Caco-2 (cell line): Measurements from ENCODE around the gene GAS7. TPM values are rescaled to one million over a fixed set of nuclear protein-coding genes. Genes with fewer than 3 reads are reported as not detected.

ENCODE experiments used
- BruUV-seq: library from RNA; stranded (reverse); fragments of 400-500 nt; replicated peaks from 2 replicates; lab custom pipeline; 2021; lab: Mats Ljungman, UMichigan
- CTCF ChIA-PET: fragments of 300-600 bp; sonication (Branson Sonifier 250); formaldehyde crosslinking; loops from one replicate; lab custom pipeline; 2022; ENCODE audit warnings: antibody characterized with exemption; lab: Charles Lee
- POLR2A ChIA-PET: fragments of 300-600 bp; sonication (Branson Sonifier 250); formaldehyde crosslinking; loops from one replicate; lab custom pipeline; 2022; ENCODE audit warnings: antibody characterized with exemption; lab: Charles Lee
- DNase-seq, 2 experiments: peaks; one replicate each; pipeline versions ENCODE4 v3.0.0 to v3.0.0-alpha.2; 2020 to 2022
- H3K27me3 ChIP-seq: replicated peaks from 2 replicates; pipeline ENCODE4 v1.6.0; 2011; ENCODE audit warnings: low read length; ENCODE audit not compliant: control insufficient read depth, insufficient read depth
- H3K36me3 ChIP-seq: 2 replicates; pipeline ENCODE4 v1.5.1; 2011; ENCODE audit warnings: low read length; ENCODE audit not compliant: control insufficient read depth, insufficient read depth
- H3K4me1 ChIP-seq: fragments of 250-450 bp; sonication (Bioruptor Pico); 2 replicates; pipeline ENCODE4 v1.5.1; 2020; ENCODE audit warnings: mild to moderate bottlenecking
- H3K4me3 ChIP-seq: 2 replicates; pipeline ENCODE4 v1.5.1; 2011; ENCODE audit warnings: low read depth, mild to moderate bottlenecking, control low read depth, low read length
- H3K9me3 ChIP-seq: fragments of 250-450 bp; sonication (Bioruptor Pico); 2 replicates; pipeline ENCODE4 v1.5.1; 2020; ENCODE audit warnings: mild to moderate bottlenecking, moderate library complexity
- H3K27ac Mint-ChIP-seq: one replicate; pipeline ENCODE4 v1.8.0; 2022; ENCODE audit warnings: mixed read lengths; ENCODE audit not compliant: unreplicated experiment
- H3K27me3 Mint-ChIP-seq: one replicate; pipeline ENCODE4 v1.8.0; 2022; ENCODE audit warnings: mixed read lengths; ENCODE audit not compliant: insufficient read depth, unreplicated experiment
- H3K36me3 Mint-ChIP-seq: one replicate; pipeline ENCODE4 v1.8.0; 2022; ENCODE audit warnings: mild to moderate bottlenecking, mixed read lengths; ENCODE audit not compliant: insufficient read depth, unreplicated experiment
- H3K4me1 Mint-ChIP-seq: one replicate; pipeline ENCODE4 v1.8.0; 2022; ENCODE audit warnings: low read depth, mixed read lengths; ENCODE audit not compliant: unreplicated experiment
- H3K4me3 Mint-ChIP-seq: one replicate; pipeline ENCODE4 v1.8.0; 2022; ENCODE audit warnings: mild to moderate bottlenecking, moderate library complexity, mixed read lengths; ENCODE audit not compliant: unreplicated experiment
- H3K9me3 Mint-ChIP-seq: one replicate; pipeline ENCODE4 v1.8.0; 2022; ENCODE audit warnings: mixed read lengths; ENCODE audit not compliant: unreplicated experiment
- intact Hi-C: fragments of 100-400 bp; cut with micrococcal nuclease; formaldehyde crosslinking; loops from one replicate; pipeline ENCODE4 v1.10.0; 2022; ENCODE audit not compliant: unreplicated experiment
- total RNA-seq: library from RNA; stranded (reverse); gene quantifications from 2 replicates; pipeline ENCODE4 v1.2.3, GENCODE V29; 2022
- TF ChIP-seq, protein P1 (sequence below), 2 experiments: fragments of 200-600 bp in 1 of 2; IDR thresholded peaks; 1 replicate in 1 of 2; 2 replicates in 1 of 2; pipeline versions ENCODE4 v1.5.1 to v1.8.0; 2011 to 2022; ENCODE audit warnings: antibody characterized with exemption in 1 of 2, control low read depth in 1 of 2, inconsistent platforms in 1 of 2, low read depth in 1 of 2, low read length in 1 of 2, mild to moderate bottlenecking in 1 of 2, moderate library complexity in 1 of 2; ENCODE audit not compliant: insufficient read depth in 1 of 2, severe bottlenecking in 1 of 2, unreplicated experiment in 1 of 2

Gene GAS7
- total RNA-seq, 1 experiment from 2014 or later, result 0.34 TPM

GRCh38 chr17:9994761-9995160, 203.6 kb downstream of the GAS7 start:
- BruUV-seq, result no TSS peak
- H3K27me3 ChIP-seq, result no peaks in the 10 kb centered on the region
- intact Hi-C loops, result no loop called here
- TF ChIP-seq, protein P1, sequence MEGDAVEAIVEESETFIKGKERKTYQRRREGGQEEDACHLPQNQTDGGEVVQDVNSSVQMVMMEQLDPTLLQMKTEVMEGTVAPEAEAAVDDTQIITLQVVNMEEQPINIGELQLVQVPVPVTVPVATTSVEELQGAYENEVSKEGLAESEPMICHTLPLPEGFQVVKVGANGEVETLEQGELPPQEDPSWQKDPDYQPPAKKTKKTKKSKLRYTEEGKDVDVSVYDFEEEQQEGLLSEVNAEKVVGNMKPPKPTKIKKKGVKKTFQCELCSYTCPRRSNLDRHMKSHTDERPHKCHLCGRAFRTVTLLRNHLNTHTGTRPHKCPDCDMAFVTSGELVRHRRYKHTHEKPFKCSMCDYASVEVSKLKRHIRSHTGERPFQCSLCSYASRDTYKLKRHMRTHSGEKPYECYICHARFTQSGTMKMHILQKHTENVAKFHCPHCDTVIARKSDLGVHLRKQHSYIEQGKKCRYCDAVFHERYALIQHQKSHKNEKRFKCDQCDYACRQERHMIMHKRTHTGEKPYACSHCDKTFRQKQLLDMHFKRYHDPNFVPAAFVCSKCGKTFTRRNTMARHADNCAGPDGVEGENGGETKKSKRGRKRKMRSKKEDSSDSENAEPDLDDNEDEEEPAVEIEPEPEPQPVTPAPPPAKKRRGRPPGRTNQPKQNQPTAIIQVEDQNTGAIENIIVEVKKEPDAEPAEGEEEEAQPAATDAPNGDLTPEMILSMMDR (IDR thresholded peaks at IDR 0.05; ENCODE audit: insufficient read depth in 1 of 2, low read depth in 1 of 2, low read length in 1 of 2, severe bottlenecking in 1 of 2, unreplicated experiment in 1 of 2), result no peak
- Mint-ChIP-seq H3K27me3 (peaks cover 2% of the 10 kb centered on the region), H3K36me3 (no peaks in the 10 kb centered on the region), H3K27ac (no peak overlapping the region), H3K9me3 (no peaks in the 10 kb centered on the region), H3K4me3 (no peak overlapping the region), H3K4me1 (no peaks in the 10 kb centered on the region)
- POLR2A ChIA-PET, result no interaction called here
- H3K36me3 ChIP-seq, result no peaks in the 10 kb centered on the region
- no peak for DNase-seq
- H3K4me3 ChIP-seq, result no peak overlapping the region
- H3K4me1 ChIP-seq, result no peaks in the 10 kb centered on the region
- H3K9me3 ChIP-seq, result no peaks in the 10 kb centered on the region
- CTCF ChIA-PET, result no interaction called here

- Histone ChIP-seq H3K36me3 (no peaks in the 10 kb centered on the region), H3K4me3 (no peak overlapping the region), H3K4me1 (no peaks in the 10 kb centered on the region), H3K9me3 (no peaks in the 10 kb centered on the region), H3K27me3 (no peaks in the 10 kb centered on the region)
- H3K4me3 Mint-ChIP-seq, result no peak overlapping the region
- peaks cover 5% of the 10 kb centered on the region for H3K27me3 Mint-ChIP-seq
- intact Hi-C loops, result no loop called here
- BruUV-seq, result no TSS peak
- ChIA-PET POLR2A (no interaction called here), CTCF (no interaction called here)
- H3K4me1 Mint-ChIP-seq, result no peaks in the 10 kb centered on the region
- no peak overlapping the region for H3K27ac Mint-ChIP-seq
- no peaks in the 10 kb centered on the region for H3K9me3 Mint-ChIP-seq
- TF ChIP-seq, protein P1 (IDR thresholded peaks at IDR 0.05; ENCODE audit: insufficient read depth in 1 of 2, low read depth in 1 of 2, low read length in 1 of 2, severe bottlenecking in 1 of 2, unreplicated experiment in 1 of 2), result no peak
- DNase-seq, result no peak
- no peaks in the 10 kb centered on the region for H3K36me3 Mint-ChIP-seq
Observed at GRCh38 chr17:9991796-9992195, 206.6 kb downstream of the GAS7 start.

GRCh38 chr17:9991351-9991750, 207.1 kb downstream of the GAS7 start:
- peaks cover 5% of the 10 kb centered on the region for H3K27me3 Mint-ChIP-seq
- ChIA-PET POLR2A (no interaction called here), CTCF (no interaction called here)
- no peak for DNase-seq
- BruUV-seq, result no TSS peak
- Histone ChIP-seq H3K9me3 (no peaks in the 10 kb centered on the region), H3K27me3 (no peaks in the 10 kb centered on the region), H3K4me1 (no peaks in the 10 kb centered on the region), H3K36me3 (no peaks in the 10 kb centered on the region), H3K4me3 (no peak overlapping the region)
- no peak overlapping the region for H3K27ac Mint-ChIP-seq
- no peaks in the 10 kb centered on the region for H3K36me3 Mint-ChIP-seq
- H3K4me3 Mint-ChIP-seq, result no peak overlapping the region
- intact Hi-C loops, result no loop called here
- H3K4me1 Mint-ChIP-seq, result no peaks in the 10 kb centered on the region
- no peaks in the 10 kb centered on the region for H3K9me3 Mint-ChIP-seq
- TF ChIP-seq, protein P1 (IDR thresholded peaks at IDR 0.05; ENCODE audit: insufficient read depth in 1 of 2, low read depth in 1 of 2, low read length in 1 of 2, severe bottlenecking in 1 of 2, unreplicated experiment in 1 of 2), result no peak
